ENCODE measurements around the gene HDAC1.
"Not testable (repeated sequence)": the region's sequence is repeated elsewhere in the genome, so short reads cannot be mapped to it uniquely, and the experiment has no call there.

Gene HDAC1

DNA sequence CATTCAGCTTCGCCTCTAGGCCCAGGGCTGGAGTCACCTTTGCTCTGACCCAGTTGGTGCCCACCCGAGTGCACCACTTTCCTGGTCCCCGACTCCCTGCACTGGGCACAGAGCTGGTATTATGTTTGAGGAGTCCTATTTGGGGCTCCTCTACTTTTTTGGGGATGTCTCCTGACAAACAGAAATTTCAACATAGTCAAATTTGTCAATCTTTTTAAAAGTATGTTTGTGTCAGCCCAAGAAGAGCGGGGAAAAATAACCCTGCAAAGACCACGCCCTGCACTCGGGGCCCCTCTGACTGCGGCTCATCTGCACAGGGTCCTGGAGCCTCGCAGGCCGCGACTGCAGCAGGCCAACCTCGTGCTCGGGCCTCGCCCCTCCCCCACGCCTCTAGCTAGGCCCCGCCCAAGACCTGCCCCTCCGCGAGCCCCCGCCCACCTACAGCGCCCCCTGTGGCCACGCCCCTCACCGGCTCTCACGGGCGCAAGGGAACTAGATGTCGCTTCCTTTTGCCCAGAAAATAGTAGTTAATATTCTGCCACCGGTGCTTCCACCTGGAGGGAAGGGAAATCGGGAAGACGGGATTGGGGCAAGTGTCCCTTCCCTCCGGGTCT lies 59.0 kb downstream of the HDAC1 start:
- DNase-seq, result peak in 1 of 2 donors; percentile 81

DNA sequence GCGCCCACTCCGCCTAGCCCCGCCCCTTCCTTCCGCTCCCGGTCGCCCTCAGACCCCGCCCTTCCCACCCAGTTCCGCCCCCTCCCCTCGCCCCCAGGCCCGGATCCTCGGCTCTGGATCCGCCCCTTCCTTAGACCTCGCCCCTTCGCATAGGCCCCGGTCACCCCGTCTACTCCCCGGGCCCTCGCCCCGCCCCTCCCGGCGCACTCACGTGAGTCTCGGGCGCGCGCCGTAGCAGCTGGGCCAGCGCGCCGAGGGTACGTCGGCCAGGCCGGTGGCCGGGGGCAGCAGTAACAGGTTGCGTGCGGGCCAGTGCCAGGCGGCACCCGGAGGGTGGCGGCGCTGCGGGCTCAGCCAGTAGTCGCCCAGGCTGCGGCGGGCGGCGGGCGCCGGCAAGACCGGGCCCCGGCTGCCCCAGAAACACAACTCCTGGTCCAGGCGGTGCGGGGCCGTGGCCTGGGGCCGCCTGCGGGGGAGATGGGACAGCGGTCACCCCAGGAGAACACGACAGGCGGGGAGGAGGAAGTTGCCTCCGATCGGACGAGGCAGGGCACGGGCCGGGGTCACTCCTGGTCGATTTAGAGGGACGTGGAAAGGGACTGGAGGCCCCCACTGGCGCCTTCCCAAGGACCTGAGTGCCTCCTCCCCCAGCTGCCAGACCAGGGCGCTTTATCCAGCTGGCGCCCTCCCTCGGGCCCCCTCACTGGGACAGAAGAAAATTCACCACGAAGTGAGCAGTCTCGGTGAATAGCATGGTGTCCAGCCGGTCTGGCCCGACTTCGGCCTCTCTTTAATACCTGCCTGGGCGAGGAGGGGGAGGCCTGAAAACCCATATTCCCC lies 59.7 kb downstream of the HDAC1 start:
- peak; percentile 89 to 93 for DNase-seq

DNA sequence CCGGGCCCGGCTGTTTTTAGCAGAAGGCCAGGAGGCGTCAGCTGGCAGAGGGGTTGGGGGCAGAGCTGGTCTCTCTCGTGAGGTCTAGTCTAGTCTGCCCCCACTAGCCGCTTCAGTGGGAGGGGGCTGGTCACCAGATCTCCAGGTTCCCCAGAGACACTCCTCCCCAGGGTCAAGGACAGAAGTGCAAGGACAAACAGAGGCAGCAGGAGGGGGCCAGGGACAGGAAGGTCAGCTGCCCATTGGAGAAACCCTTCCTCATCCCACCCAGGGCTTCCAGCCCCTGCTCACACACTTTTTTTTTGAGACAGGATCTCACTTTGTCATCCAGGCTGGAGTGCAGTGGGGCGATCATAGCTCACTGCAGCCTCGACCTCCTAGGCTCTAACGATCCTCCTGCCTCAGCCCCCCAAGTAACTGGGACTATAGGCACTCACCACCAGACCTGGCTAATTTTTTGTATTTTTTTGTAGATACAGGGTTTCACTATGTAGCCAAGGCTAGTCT lies 60.4 kb downstream of the HDAC1 start:
- no peak for DNase-seq

DNA sequence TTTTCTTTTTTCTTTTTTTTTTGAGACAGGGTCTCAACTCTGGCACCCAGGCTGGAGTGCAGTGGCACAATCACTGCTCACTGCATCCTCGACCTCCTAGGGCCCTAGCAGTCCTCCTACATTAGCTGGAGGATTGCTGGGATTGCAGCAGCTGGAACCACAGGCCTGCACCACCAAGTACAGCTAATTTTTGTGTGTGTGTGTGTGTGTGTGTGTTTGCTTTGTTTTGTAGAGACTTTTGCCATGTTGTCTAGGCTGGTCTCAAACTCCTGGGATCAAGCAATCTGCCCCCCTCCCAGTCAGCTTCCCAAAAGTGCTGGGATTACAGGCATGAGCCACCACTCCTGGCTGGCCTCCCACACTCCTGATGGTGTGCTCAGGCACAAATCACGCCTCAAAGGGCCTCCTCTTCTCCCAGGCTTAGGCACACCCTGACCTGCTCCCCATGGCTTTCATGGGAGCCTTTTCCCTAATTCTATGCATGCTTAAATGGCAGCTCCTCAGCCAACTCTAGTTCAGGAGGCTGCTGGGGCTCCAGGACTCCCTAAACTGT lies 61.0 kb downstream of the HDAC1 start:
- no peak for DNase-seq

DNA sequence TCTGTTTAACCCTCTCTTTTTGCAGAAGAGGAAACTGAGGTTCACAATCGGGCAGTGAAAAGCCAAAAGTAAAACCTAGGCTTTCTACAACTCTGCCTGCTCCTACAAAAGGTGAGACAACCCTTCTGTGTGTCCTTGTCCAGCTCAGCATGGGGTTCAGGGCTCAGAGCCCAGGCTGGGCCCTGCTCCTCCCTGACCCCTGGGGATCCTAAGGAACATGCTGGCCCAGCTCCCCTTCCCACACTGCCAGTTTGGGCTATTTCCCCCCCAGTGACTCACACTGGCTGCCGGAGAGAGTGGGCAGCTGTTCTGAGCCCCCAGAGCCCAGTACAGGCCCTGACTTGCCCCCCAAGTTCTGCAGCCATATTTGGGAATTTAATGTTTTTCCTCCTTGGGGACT lies 61.5 kb downstream of the HDAC1 start:
- DNase-seq, result no peak

DNA sequence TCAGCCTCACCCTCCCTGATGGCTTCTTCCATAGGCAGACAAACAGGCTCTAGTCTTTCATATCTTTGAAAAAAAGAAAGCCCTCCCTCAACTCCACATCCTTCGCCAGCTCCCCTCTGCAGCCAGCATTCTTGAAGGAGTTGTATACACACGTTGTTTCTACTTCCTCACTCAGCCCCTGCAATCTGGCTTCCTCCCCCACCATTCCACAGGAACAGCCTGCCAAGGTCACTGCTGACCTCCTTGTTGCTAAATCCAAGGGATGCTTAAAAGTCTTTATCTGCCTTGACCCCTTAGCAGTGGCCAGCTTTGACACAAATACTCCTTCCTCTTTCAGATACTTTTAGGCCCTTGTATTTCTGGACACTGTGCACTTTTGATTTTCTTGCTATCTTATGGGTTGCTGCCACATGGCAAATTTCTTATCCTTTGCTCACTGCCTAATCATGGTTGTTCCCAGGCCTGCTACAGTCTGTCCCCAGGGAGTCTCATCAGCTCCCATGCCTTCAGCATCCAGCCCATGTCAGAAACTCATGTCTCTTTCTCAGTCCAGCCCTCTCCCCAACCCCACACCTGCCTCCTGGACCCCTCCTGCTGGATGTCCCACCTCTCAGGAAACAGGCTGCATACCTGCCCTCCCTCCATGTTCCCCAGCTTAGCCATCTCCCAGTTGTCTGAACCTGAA lies 62.1 kb downstream of the HDAC1 start:
- DNase-seq, result no peak

DNA sequence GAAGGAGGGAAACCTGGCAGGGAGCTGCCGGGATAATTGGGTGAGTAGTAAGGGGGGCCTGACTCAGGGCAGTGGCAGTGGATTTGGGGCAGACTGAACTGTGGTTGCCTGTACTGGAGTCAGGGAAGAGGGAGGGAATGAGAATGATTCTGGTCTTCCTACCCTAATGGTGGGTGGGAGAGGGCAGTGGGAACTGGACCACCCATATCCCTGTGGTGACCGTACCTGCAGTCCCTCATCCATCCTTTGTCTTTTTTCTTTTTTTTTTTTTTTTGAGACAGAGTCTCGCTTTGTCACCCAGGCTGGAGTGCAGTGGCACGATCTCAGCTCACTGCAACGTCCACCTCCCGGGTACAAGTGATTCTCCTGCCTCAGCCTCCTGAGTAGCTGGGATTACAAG lies 63.9 kb downstream of the HDAC1 start:
- not testable (repeated sequence) for DNase-seq

DNA sequence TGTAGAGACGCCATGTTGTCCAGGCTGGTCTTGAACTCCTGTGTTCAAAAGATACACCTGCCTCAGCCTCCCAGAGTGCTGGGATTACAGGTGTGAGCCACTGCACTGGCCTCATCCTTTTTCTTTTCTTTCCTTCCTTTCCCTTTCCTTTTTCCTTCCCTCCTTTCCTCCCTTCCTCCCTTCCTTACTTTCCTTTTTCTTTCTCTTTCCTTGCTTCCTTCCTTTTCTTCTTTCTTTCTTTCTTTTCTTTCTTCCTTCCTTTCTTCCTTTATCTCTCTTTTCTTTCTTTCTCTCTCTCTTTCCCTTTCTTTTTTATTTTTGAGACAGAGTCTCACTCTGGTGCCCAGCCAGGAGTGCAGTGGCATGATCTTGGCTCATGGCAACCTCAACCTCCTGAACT lies 64.6 kb downstream of the HDAC1 start:
- no peak for DNase-seq

DNA sequence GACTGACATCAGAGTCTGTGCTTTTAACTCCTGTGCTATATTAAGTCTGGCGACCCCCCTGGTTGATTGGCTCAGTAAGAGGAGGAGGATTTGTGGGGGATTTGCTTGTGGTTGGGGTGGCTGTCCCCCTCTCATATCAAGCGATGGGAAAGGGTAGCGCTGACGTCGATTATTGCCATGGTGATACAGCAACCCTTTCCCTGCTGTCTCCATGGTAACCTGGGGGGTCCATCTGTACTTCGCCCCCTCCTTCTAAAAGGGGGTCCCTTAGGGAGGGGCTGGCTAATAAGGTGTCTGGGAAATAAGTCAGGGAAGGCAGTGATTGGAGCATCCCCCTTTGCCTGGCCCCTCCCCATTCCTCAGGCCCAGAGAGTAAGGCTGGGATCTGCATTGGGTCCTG lies 65.7 kb downstream of the HDAC1 start:
- no peak for DNase-seq

DNA sequence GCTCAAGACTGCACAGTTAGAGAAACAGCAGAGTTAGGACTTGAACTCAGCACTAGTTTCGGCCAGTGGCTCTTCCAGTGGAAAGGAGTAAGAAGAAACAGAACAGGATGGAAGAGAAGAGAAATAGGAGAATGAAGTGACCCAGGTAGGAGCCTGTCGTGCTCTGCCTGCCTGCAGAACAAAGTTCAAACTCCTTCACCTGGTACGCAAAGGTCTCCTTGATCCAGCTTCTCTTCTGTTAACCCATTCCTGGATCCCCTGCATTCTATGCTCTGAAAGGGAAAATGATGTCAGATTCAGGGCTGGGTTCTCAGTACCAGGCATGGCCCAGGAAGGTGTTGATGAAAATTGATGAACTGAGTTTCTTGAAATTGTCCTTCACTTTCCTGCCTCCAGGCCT lies 66.6 kb downstream of the HDAC1 start:
- no peak for DNase-seq

DNA sequence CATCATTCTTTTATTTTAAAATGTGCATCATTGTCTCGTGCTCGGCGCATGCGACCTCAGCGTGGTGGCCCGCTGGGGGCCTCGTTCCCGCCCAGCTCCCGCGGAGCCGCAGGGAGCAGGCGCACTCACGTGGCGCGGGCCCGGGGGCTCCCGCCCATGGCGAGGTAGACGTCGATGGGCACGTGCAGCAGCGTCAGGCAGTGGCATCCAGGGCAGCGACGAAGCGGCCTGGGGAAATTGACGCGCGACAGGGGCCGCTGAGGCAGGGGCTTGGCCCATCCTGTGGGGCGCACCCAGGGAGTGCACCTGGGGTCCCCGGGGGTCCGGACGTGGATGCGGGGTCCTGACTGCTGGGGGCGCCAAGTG lies 69.4 kb downstream of the HDAC1 start:
- no peak for DNase-seq

DNA sequence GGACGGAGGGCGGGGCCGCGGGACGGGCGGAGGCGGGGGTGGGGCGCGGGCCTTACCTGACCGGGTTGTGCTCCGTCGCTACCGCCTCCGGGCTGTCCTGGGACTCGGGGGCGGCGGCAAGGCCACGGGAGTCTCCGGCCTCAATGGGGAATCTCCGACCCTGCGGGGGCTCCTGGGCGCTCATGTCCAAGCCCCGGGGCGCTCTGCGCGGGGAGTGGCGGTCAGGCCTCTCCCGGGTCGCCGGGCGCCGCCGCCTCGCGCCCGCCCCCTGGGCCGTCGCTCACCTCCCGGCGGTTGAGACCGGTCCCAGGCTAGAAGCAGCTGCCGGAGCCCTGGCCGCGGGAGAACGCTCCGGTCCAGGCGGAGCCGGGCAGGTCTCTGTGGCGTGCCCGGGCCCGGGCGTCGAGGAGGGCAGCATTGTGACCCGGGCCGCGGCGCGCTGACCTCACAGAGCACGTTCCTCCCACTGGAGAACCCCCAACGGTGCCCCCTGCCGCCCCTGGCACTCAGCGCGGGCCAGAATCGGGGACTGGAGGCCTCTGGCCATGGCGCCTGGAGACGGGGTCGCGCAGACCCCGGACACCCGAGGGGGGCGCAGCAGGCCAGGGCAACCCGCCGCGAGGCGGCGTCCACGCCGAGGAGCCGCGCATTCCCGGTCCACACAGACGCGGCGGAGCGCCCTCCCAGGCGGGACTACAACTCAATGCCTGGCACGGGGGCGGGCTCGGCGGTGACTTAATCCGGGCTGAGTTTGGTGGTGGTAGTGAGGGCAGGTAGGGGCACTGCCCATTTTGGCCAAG lies 70.0 kb downstream of the HDAC1 start:
- peak; percentile 37 to 39 for DNase-seq

DNA sequence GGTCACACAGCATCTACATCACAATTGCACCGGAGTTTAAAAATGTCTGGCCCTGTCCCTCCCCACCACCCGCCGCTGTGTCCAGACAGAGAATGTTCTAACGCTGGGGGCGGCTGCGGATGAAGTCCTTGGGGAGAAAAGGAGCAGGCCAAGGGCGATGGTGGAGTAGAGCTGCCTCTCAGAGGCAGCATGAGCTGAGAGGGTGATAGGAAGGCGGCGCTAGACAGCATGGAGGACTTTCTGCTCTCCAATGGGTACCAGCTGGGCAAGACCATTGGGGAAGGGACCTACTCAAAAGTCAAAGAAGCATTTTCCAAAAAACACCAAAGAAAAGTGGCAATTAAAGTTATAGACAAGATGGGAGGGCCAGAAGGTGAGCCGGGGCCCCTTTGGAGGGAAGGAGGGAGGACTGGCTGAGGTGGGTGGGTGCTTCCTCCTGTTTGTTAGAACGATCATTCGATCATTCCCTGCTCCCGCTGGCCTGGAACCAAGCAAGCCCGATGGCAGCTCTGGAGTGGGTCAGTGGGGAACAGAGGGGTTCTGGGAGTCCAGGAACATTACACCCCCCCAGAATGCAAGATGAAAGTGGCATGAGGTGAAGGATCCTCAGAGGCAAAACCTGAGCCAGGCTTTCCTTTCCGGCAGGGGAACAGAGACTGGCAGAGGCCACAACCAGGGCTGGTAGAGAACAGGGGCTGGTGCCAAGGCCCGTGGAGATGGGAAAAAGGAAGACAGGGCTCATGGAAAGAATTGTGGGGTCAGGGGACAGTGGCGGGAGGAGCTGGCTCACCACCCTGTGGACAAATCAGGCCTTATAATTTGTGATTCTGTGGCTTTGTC lies 70.8 kb downstream of the HDAC1 start, which contains the start of the genes FAM229A and TSSK3:
Gene FAM229A, minus strand, starts transcription at position 12 of the 840 bp plus-strand sequence. CDS start 394 bp downstream, outside the sequence.
Gene TSSK3, plus strand, starts transcription at position 66 of the 840 bp plus-strand sequence. Its CDS starts 163 bp downstream, at position 229.
- no peak for DNase-seq

DNA sequence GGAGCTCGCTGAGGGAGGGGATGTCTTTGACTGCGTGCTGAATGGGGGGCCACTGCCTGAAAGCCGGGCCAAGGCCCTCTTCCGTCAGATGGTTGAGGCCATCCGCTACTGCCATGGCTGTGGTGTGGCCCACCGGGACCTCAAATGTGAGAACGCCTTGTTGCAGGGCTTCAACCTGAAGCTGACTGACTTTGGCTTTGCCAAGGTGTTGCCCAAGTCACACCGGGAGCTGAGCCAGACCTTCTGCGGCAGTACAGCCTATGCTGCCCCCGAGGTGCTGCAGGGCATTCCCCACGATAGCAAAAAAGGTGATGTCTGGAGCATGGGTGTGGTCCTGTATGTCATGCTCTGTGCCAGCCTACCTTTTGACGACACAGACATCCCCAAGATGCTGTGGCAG lies 71.8 kb downstream of the HDAC1 start:
- DNase-seq, result no peak

DNA sequence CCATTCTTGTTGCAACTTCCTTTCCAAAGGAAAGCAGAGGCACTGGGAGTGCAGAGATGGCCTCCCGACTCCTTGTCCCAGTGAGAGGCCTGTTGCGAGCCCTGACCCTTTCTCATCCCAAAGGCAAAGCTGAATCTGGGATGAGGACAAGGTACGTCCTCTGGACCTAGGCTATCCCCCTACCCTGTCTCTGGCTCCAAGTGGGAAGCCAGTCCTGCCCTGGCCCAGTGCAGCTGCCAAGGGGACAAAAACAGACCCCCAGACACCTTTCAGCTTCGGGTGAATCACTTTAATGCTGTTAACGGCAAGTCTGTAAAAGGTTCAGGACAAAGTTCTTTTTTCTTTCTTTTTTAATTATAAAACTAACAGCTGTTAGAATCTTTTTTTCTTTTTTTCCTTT lies 73.0 kb downstream of the HDAC1 start:
- no peak for DNase-seq

DNA sequence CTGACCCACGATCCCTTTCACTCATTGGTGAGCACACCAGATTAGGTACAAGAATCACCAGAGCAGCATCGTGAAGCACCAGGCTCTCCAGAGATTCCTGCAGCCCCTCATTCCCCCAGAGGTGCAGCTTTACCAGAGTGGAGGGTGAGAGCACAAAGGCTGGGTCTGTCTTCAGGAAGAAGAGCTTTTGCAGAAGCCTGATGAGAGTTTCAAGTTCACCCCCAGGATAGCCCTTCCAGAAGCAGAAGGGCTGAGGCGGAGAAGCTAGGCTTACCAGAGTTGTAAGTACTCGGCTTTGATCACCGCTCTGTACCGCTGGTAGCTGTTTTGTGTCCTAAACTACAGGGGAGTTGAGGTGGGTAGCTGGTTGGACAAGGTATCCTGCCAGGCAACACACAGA lies 73.6 kb downstream of the HDAC1 start:
- DNase-seq, result no peak

DNA sequence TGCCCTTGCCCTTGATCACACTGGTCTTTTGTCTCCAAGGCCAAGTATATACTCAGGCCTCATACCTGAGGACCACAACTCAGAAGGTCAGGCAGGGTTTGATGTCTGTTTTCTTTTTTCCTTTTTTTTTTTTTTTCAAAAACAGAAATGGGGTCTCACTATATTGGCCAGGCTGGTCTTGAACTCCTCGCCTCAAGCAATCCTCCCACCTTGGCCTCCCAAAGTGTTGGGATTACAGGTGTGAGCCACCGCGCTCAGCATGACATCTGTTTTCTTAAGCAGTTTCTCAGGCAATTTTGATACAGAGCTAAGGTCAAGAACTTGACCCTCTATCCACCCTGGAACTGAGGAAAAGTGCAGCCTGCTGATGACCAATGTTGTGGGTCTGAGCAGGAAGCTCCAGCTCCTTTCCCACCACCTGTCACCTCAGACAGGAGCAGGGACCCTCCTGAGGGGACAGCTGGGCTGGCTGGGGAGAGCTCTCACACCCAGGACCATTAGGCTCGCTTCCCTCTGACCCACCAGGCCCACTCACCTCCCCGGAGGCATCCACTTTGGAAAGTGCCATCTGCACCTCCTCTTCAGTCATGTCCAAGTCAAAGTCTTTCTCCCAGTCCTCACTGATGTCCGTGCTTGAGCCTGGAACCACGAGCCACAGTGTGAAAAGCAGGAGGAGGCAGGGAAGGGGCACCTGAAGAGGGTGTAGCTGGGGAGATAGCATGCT lies 76.2 kb downstream of the HDAC1 start:
- DNase-seq, result no peak

DNA sequence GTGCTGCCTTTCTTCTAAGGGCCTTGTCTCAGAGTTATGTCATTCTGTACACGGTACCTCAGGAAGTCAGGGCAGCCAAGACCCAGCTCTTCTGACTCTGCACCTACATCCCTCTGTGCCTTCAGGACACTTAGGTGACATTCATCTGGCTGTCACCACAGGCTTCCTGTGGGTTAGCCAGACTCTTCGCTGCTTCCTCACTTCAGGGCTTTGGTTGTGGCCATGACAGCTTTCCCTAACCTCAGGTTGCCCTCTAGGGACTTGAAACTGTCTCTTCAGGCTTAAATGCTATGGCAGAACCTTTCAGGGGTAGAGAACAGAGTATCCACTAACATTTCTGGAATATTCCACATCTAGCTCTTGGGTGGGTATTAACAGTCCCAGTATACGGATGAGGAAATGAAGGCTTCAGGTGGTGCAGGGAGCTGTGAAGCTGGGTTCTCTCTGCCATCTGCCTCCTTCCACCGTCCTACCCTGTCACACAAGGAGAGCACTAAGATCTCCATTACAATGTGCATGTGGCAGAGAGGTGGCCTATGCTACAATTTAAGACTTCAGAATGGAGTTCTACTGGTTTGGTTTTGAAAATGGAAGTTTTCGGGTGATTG lies 80.4 kb downstream of the HDAC1 start:
- DNase-seq, result peak; percentile 39 to 44

DNA sequence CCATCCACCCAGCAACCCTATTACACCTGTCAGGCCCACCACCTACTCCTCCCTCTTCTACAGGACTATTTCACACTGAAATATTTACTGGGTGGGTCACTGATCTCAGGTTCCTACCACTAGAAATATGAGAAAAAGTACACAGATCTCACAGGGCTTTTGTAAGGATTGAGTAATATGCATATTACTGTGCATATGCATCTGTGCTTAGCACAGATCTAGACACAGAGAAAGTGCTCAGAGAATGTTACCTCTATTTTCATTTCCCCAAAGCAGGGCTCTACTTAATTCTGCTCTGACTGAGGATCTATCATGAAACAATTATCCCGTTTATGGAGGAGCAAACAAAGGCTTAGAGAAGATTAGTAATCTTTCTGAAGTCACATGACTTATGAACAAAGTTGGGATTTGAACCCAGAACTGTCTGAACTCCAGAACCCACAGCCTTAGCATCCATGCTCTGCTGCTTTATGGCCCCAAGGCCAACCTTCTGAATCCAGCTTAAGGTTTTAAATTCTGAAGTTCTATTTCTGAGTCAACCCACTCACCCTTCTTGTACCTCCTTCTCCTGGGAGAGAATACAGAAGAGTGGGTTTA lies 82.2 kb downstream of the HDAC1 start:
- DNase-seq, result no peak

DNA sequence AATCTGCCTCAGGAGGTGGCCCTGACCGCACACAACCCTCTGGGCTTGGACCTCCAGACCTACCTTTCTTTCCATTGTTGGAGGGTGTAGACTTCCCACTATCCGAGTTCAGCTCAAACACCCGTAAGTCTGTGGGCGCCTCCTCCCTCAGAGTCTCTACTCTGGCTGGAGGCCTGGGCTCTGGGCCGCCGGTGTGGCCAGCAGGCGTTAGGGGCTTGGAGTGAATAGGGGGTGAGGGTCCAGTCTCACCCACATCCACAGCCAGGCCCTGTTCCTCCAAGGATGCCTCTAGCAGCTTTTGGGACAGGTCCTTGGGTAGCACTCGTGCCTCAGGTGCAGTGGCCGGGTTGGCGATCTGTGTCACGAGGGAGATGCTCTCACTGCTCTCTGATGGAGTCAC lies 84.3 kb downstream of the HDAC1 start:
- DNase-seq, result no peak

Measured in activated CD4-positive, alpha-beta T cell treated with anti-CD3 and anti-CD28 coated beads for 4 hours (primary cell).